RWPE2 (cell line): Measurements from ENCODE around the gene CFLAR.

Experiments used
- ATAC-seq: fragments of 200-7000 bp; cut with Tn5 transposase; 3 replicates; pipeline ENCODE4 v1.9.1; 2021; ENCODE audit warnings: low read depth
- DNase-seq: peaks from one replicate; pipeline ENCODE4 v3.0.0-alpha.2; 2020; ENCODE audit warnings: low spot score
- H3K27ac ChIP-seq: fragments of 450-650 bp; 2 replicates; pipeline ENCODE4 v1.5.1; 2017; ENCODE audit warnings: mild to moderate bottlenecking; ENCODE audit not compliant: poor library complexity, severe bottlenecking
- H3K27me3 ChIP-seq: fragments of 250-450 bp; sonication (Bioruptor Pico); 2 replicates; pipeline ENCODE4 v1.5.1; 2021; ENCODE audit warnings: mild to moderate bottlenecking, moderate library complexity; ENCODE audit not compliant: insufficient read depth, poor library complexity, severe bottlenecking
- H3K36me3 ChIP-seq: fragments of 250-450 bp; sonication (Bioruptor Pico); 2 replicates; pipeline ENCODE4 v1.5.1; 2020; ENCODE audit warnings: low read depth, mild to moderate bottlenecking, moderate library complexity
- H3K4me1 ChIP-seq: fragments of 250-450 bp; sonication (Bioruptor Pico); 2 replicates; pipeline ENCODE4 v1.5.1; 2021; ENCODE audit warnings: mild to moderate bottlenecking, moderate library complexity; ENCODE audit not compliant: insufficient read depth, poor library complexity, severe bottlenecking
- H3K4me3 ChIP-seq: fragments of 250-450 bp; sonication (Bioruptor Pico); 2 replicates; pipeline ENCODE4 v1.5.1; 2021; ENCODE audit warnings: mild to moderate bottlenecking, moderate library complexity; ENCODE audit not compliant: severe bottlenecking
- H3K9me3 ChIP-seq: fragments of 250-450 bp; sonication (Bioruptor Pico); 2 replicates; pipeline ENCODE4 v1.5.1; 2021; ENCODE audit warnings: mild to moderate bottlenecking, moderate library complexity; ENCODE audit not compliant: severe bottlenecking
- CTCF ChIP-seq: fragments of 450-650 bp; IDR thresholded peaks from one replicate; pipeline ENCODE4 v1.5.1; 2017; ENCODE audit warnings: mild to moderate bottlenecking, moderate library complexity; ENCODE audit not compliant: poor library complexity, severe bottlenecking

Gene CFLAR

GRCh38 chr2:201171259-201171814 is 55.4 kb downstream of the CFLAR start:
- Histone ChIP-seq H3K9me3 (no peaks in the 10 kb centered on the region), H3K36me3 (no peaks in the 10 kb centered on the region; the same call in 1 of the 2 replicates), H3K4me1 (no peaks in the 10 kb centered on the region), H3K4me3 (no peak overlapping the region), H3K27ac (no peak overlapping the region), H3K27me3 (no peaks in the 10 kb centered on the region)
- no peak for ATAC-seq
- TF ChIP-seq CTCF: no peak
- DNase-seq: no peak

DNA sequence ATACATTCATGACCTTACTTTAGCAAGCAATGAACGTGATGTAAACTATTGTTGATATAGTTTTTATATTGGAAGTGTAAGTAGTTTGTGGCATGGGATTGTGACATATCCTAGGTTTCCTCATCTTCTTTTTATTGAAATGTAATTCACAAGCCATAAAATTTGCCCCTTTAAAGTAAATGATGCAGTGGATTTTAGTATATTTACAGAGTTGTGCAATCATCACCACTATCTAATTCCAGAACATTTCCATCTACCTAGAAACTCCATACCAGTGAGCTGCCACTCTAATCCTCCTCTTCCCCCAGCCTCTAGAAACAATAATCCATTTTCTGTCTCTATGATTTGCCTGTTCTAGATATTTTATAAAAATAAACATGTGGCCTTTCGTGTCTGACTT is 56.3 kb downstream of the CFLAR start:
- Histone ChIP-seq H3K9me3 (no peaks in the 10 kb centered on the region), H3K4me1 (no peaks in the 10 kb centered on the region), H3K36me3 (no peaks in the 10 kb centered on the region; the same call in 1 of the 2 replicates), H3K27me3 (no peaks in the 10 kb centered on the region), H3K4me3 (no peak overlapping the region), H3K27ac (no peak overlapping the region)
- TF ChIP-seq CTCF: no peak
- DNase-seq (no peak), ATAC-seq (no peak)

DNA sequence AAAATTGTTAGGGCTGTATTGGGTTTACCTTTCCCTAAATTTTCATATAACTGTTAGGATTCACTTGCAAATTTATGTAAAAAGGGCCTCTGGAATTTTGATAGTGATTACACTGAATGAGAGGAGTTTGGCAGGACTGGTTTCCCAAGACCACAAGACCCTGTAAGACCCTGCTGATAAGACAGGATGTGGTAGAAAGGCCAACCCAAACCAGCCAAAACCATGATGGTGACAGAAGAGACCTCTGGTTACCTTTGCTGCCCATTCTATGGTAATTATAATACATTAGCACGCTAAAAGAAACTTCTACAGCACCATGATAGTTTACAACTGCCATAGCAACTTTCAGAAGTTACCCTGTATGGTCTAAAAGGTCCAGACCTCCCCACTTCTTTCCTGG is 58.7 kb downstream of the CFLAR start:
- no peaks in the 10 kb centered on the region for H3K9me3 ChIP-seq
- DNase-seq (no peak), ATAC-seq (no peak)
- TF ChIP-seq CTCF: no peak
- H3K27me3 ChIP-seq: no peaks in the 10 kb centered on the region
- no peaks in the 10 kb centered on the region for H3K4me1 ChIP-seq
- no peak overlapping the region for H3K4me3 ChIP-seq
- H3K36me3 ChIP-seq: no peaks in the 10 kb centered on the region
- no peak overlapping the region for H3K27ac ChIP-seq

DNA sequence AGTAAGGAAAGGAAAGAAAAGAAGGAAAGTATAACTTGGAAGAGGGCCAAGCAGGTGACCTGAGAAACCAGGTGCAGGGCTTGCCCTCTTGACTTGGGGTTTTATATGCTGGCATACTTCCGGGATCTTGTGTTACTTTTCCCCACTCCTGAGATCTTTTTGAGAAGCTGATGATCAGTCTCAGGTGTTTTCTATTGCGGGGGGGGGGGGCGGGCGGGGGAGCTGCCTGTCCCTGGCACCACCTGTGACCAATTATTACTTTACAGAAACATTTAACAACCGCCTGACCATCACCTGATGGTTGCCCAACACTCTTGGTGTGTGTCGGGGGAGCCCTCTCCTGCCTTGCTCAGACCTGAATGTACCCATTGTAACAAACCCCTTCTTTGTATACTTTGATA is 60.1 kb downstream of the CFLAR start:
- no peak overlapping the region for H3K27ac ChIP-seq
- no peak for DNase-seq
- no peak overlapping the region for H3K4me3 ChIP-seq
- no peak for TF ChIP-seq CTCF
- H3K9me3 ChIP-seq: no peaks in the 10 kb centered on the region
- no peak for ATAC-seq
- no peaks in the 10 kb centered on the region for H3K36me3 ChIP-seq
- H3K4me1 ChIP-seq: no peaks in the 10 kb centered on the region
- H3K27me3 ChIP-seq: no peaks in the 10 kb centered on the region

DNA sequence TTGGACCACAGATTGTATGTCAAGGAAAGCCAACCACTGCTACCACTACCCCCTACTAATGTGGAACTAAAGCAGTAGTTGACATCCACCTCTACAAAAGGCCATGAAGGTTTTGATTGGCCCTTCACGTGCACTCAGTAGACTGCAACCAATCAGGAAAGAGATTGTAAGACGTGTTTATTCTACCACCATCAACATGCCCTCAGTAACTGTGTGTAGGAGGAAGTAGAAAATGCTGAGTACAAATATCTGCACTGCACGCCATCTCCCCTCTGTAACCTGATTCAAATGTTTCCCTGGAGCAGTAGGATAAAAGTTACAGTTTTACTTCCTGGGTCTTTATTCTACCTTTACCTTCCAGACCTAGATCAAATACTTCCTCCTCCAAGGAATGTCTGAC is 64.0 kb downstream of the CFLAR start:
- Histone ChIP-seq H3K9me3 (no peaks in the 10 kb centered on the region), H3K4me3 (no peak overlapping the region), H3K4me1 (peaks cover 9% of the 10 kb centered on the region), H3K27me3 (no peaks in the 10 kb centered on the region), H3K27ac (no peak overlapping the region), H3K36me3 (no peaks in the 10 kb centered on the region)
- no peak for TF ChIP-seq CTCF
- DNase-seq (no peak), ATAC-seq (no peak)
